ENCODE data around the gene ARHGEF12.

Gene ARHGEF12

DNA sequence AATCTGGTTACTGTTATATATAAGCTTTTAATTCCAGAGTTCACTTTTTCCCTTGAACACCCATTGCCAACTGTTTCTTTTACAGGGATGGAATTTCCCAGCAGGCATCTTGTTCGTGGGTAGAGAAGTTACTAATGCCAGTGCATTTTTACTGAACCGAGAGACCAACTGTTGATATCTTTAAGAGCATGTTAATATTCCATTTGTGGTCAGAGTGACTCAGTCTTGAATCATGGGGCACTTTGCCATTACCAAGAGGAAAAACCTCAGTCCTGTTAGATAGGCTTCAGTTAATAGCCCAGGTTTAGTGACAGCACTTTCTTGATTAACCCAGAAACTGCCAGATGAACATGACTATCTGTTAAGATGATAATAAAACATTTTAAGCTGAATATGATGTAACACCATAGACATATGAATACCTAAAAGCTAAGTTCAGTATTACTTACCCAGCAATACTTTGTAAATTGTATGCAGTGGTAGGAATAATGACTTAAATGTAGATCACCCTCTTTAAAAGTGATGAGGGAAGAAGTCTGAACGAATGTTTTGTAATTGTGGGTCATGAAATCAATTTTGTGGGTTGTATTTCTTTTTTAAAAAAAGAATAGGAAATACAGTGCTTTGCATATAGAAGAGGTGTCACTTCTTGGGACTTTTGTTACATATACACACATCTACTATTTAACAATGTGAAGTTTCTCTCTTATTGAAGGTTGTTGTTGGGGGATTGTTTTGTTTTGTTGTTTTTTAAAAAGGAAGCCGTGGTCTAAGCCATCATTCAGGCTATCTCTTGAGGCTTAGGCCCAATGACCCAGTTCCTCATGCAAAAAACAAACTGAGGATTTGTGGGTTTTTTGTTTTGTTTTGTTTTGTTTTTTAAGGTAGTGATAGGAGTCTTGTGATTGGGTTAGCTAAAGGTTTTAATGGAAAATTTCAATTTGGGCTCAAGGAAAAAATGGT lies 96.1 kb downstream of the ARHGEF12 start:
- DNase-seq = no peak

GRCh38 chr11:120441592-120441991 lies 105.4 kb downstream of the ARHGEF12 start:
- DNase-seq = no peak

DNA sequence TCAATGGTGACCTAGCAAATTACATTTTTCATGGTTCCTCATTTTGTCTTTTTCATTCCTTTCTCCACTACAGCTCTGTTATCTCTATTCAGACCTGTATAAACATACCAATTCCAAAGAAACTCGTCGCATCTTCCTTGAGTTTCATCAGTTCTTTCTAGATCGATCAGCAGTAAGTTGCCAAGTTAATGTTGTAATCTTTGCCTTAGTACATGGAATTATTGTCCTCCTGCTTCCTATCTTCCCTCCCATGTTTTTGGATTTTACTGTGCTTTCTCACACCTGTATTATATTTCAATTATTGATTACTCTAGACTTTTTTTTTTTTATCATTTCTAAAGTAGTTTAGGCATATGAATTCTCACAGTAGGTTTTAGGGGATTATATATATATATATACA lies 105.8 kb downstream of the ARHGEF12 start:
- DNase-seq = no peak

DNA sequence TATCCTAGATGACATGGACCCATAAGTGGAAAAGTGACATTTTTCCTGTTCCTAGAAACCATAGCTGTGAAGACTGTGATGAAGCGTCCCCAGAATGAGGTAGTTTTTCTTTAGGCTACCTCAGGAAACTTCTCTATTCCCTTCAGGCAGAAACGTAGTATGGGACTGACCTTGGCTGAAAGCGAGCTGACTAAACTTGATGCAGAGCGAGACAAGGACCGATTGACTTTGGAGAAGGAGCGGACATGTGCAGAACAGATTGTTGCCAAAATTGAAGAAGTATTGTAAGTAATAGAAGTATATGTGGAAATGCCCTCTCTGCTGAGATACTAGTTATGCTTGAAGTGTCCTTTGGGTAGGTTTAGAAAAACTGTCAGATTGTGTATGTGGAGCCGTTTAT lies 110.6 kb downstream of the ARHGEF12 start:
- no peak for DNase-seq

GRCh38 chr11:120448240-120448639 lies 112.0 kb downstream of the ARHGEF12 start:
- DNase-seq = no peak

GRCh38 chr11:120455487-120455886 lies 119.3 kb downstream of the ARHGEF12 start:
- no peak for DNase-seq

DNA sequence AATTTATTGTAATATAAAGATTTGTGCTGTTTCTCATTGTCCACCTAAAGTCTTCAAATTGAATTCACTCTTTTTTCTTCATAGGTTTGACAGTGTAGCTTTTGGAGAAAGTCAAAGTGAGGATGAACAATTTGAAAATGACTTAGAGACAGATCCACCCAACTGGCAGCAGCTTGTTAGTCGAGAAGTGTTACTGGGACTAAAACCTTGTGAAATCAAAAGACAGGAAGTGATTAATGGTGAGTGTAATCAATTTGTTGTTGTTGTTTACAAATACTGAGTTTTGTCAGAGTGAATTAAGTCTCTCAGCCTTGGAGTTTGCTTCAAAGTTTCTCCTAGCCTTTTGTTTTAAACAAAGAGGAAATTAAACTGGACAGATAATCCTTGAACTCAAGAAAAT lies 121.8 kb downstream of the ARHGEF12 start:
- DNase-seq = no peak

DNA sequence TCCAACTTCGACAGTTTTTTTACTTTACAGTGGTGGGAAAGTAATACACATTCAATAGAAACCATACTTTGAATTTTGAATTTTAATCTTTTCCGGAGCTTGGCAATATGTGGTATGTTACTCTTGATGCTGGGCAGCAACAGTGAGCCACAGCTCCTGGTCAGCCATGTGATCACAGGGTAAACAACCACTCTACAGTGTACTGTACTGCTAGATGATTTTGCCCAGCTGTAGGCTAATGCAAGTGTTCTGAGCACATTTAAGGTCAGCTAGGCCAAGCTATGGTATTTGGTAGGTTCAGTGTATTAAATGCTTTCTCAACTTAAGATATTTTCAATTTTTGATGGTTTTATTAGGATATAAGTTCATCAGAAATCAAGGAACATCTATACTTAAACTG lies 126.6 kb downstream of the ARHGEF12 start:
- no peak for DNase-seq

DNA sequence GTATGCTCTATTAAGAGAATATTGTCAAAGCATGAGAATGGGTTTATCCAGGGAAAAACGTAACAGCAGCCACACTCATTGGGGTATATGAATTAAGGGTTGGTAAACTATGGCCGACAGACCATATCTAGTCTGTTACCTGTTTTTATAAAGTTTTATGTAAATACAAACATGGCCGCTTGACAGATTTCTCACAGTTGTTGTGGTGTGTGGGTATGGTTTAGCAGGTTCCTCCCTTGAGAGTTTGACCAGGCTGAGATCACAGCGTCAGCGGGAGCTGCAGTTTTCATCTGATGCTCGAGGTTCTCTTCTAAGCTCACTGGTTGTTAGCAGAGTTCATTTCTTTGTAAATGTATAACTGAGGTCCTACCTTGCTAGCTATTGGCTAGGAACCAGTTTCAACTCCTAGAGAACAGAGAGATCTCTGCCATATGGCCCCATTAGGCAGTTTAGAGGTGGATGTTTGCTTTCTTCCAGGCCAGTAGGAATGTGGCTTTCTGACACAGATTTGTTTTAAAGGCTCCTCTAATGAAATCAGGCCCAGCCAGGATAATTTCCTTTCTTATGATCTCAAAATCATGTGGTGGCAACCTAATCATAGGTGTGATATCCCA lies 129.8 kb downstream of the ARHGEF12 start:
- DNase-seq = no peak

GRCh38 chr11:120467627-120468026 lies 131.4 kb downstream of the ARHGEF12 start:
- DNase-seq = no peak

- no peak for DNase-seq
These were observed 134.9 kb downstream of the ARHGEF12 start for GRCh38 chr11:120471131-120471530.

GRCh38 chr11:120471994-120472393 lies 135.8 kb downstream of the ARHGEF12 start:
- no peak for DNase-seq

GRCh38 chr11:120473503-120473902 lies 137.3 kb downstream of the ARHGEF12 start:
- DNase-seq = no peak

DNA sequence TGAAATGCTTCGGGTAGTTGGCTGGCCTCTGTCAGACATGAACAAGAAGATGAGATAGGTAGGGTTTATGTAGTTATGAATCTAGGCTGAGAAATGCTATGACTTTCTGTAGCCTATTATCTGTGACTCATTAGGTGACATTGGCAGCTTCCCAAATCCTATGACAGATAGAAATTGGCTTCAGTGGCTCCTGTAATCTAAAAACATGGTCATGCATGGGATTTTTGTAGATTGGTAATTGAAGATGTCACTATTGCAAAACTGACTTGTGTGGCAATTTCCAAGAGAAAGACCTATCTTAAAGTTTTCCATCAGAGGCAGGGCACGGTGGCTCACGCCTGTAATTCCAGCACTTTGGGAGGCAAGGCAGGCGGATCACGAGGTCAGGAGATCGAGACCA lies 145.9 kb downstream of the ARHGEF12 start:
- no peak for DNase-seq

- no peak for DNase-seq
These were observed 148.5 kb downstream of the ARHGEF12 start for GRCh38 chr11:120484722-120485121.

DNA sequence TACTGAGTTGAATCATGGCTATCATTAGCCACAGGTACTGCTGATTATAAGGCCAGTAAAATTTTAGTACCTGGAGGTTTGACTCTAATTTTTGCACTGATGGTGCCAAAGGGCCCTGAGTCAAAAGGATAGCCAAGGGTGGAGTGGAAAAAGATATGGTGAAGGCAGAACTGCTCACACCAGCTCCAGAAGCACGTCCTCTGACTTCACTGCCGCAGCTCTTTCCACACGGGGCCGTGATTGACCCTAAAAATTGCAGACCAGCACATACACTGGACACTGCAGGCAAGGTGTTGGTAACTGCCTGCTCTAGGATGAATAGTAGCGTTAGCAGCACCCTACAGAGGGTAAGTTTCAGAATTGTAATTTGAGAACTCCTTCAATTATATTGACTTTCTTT lies 149.9 kb downstream of the ARHGEF12 start:
- DNase-seq = no peak

GRCh38 chr11:120489799-120490198 lies 153.6 kb downstream of the ARHGEF12 start:
- DNase-seq = no peak

GRCh38 chr11:120492486-120492885 lies 156.3 kb downstream of the ARHGEF12 start:
- DNase-seq = no peak

GRCh38 chr11:120494595-120494994 lies 158.4 kb downstream of the ARHGEF12 start:
- no peak for DNase-seq

GRCh38 chr11:120499088-120499487 lies 162.9 kb downstream of the ARHGEF12 start:
- DNase-seq = no peak

DNA sequence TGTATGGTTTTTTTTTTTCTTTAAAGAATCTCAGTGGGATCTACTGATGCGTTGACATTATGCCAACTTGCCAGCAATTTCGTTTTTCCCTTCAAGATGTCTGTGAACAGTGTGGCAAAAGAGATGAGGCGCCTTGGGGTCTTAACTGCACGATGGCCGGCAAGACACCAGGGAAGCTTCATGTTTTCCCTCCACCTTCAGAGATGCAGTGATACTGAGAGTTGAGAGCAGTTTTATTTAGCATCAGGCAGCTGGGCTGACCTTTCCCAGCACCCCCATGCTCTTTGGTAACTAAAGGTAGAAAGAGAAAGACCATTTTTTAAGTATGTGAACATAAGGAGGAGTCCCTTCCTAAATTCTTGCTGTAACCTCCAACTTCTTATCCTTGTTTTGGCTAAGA lies 163.6 kb downstream of the ARHGEF12 start:
- no peak for DNase-seq

DNA sequence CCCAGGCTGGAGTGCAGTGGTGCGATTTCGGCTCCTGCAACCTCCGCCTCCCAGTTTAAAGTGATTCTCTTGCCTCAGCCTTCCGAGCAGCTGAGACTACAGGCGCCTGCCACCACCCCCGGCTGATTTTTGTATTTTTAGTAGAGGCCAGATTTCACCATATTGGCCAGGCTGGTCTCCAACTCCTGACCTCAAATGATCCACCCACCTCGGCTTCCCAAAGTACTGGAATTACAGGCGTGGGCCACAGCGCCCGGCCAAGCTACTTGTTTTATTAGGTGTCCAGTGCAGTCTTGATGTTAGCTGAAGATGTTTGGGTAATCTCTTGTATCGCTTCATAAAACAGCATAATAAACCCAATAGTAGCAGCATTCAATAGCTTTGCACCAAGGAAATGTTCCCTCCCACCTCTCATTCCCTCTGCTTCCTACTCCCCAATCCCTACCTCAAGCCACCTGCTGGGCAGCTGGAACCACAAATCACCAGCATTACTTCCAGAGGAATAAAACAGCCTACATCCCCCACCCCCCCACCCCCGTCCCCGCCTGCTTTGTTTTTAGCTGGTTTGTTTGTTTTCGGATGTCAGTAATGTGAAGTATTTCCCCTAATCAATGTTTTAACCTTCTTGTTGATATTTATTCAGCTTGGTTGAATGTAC lies 164.3 kb downstream of the ARHGEF12 start:
- DNase-seq = no peak

GRCh38 chr11:120501440-120501839 lies 165.2 kb downstream of the ARHGEF12 start:
- no peak for DNase-seq

Measured in stimulated activated naive CD4-positive, alpha-beta T cell (primary cell).